SK-N-MC (cell line): ENCODE results near the gene TOM1L1.

Experiments used
- EZH2 ChIP-seq: fragments of 200-600 bp; sonication (generic); IDR thresholded peaks from one replicate; pipeline ENCODE4 v1.6.1; 2017; ENCODE audit warnings: antibody characterized with exemption
- FOXP2 ChIP-seq: optimal IDR thresholded peaks from 2 replicates; pipeline ENCODE3; 2011; ENCODE audit warnings: mild to moderate bottlenecking, moderate library complexity; ENCODE audit not compliant: insufficient read depth; ENCODE audit errors: extremely low read length, control extremely low read depth

DNA sequence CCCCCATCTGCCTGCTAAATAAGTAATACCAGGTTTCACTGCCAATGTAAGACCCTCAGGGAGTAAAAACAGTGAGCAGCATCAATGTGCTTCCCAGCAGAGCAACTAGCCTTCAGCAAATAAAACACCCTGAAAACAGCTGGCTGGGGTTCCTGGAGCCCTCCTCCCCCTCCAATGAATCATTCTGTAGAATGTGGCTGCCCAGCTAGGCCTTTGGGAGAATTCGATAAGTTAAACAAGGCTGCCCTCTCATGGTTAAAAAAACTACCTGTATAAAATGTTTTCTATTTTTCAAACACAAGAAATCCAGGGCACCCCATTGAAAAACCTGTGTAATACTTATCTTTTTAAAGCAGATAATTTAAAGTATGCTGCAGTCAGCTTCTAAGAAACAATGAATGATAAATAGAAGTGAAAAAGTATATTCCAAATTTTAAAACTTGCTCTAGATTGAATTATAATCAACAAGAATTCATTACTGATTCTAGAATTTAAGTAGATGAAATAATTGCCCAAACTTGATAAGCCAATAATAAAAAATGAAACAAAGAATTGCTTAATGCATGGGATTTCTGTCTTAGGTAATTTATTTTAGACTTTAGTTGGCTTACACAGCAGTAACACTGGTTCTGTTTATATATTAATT lies 9.4 kb upstream of the TOM1L1 start:
- TF ChIP-seq EZH2 (no peak), FOXP2 (no peak)
